ENCODE data around the gene AFF3. TPM values are rescaled to one million over a fixed set of nuclear protein-coding genes. Genes with fewer than 3 reads are reported as not detected.

The AFF3 gene
- total and polyA plus RNA-seq, 2 of the 8 experiments (the other 6 are each of a cell fraction or from before 2014, with no cell fraction given) = 0.27 to 3.0 TPM

GRCh38 chr2:99771681-99772333 is 370.6 kb downstream of the AFF3 start:
- ChIA-PET CTCF (ENCODE audit: partially characterized antibody) (interaction anchor here (0.5 kb wide), 1 partner anchor 406 kb away, joined by 3 read pairs; no protein-coding TSS in a partner anchor), POLR2A (ENCODE audit: partially characterized antibody) (no interaction called here)
- H4K5ac ChIP-seq (ENCODE audit: insufficient read length, low read depth, low read length) = no peak overlapping the region
- H3K4me3 ChIP-seq (ENCODE audit: extremely low read depth in 1 of 4, insufficient read depth in 2 of 4, low read depth in 3 of 4, low read length in 4 of 4) = no peak overlapping the region
- no peaks in the 10 kb centered on the region for H3K79me2 ChIP-seq (ENCODE audit: control insufficient read depth in 1 of 2, insufficient read depth in 2 of 2, low read length in 2 of 2)
- no peaks in the 10 kb centered on the region for H3K9me3 ChIP-seq (ENCODE audit: insufficient read depth in 2 of 2, low read depth in 1 of 2, low read length in 1 of 2)
- no peak overlapping the region for H2BK120ac ChIP-seq (replicated peaks; ENCODE audit: low read depth, low read length)
- no peak overlapping the region for H2BK15ac ChIP-seq (ENCODE audit: low read length)
- no peaks in the 10 kb centered on the region for H3K36me3 ChIP-seq (ENCODE audit: control insufficient read depth in 2 of 4, insufficient read depth in 4 of 4, low read length in 3 of 4)
- no peak overlapping the region for H2AK5ac ChIP-seq (ENCODE audit: low read depth, low read length)
- H2BK12ac ChIP-seq (ENCODE audit: low read depth, low read length) = no peak overlapping the region
- H3K27me3 ChIP-seq (replicated peaks in 1 of 4; ENCODE audit: control insufficient read depth in 3 of 4, extremely low read depth in 1 of 4, insufficient read depth in 3 of 4, low read length in 3 of 4) = no peaks in the 10 kb centered on the region
- no peak overlapping the region for H3K4ac ChIP-seq (replicated peaks; ENCODE audit: insufficient read length, low read depth, low read length)
- no peaks in the 10 kb centered on the region for H3K79me1 ChIP-seq (ENCODE audit: low read depth, low read length)
- 87% methylated on average over 13 of the region's 13 CpGs; no CpG with 5 or more reads in 1 of the 2 experiments for WGBS, 2 experiments (ENCODE audit: extremely low coverage in 1 of 2, insufficient coverage in 1 of 2, insufficient read length in 1 of 2, insufficient replicate concordance in 2 of 2, low coverage in 1 of 2, low lambda C conversion rate in 2 of 2, missing lambda C conversion rate in 1 of 2)
- no peak overlapping the region for H3K27ac ChIP-seq (ENCODE audit: low read depth, low read length)
- no peaks in the 10 kb centered on the region for H3K23me2 ChIP-seq (ENCODE audit: low read depth, low read length)
- H3K14ac ChIP-seq (ENCODE audit: insufficient read length) = no peak overlapping the region
- no peak overlapping the region for H3K9ac ChIP-seq (replicated peaks in 1 of 4; ENCODE audit: extremely low read depth in 1 of 4, low read depth in 3 of 4, low read length in 3 of 4)
- H2AFZ ChIP-seq (ENCODE audit: low read length) = no peak overlapping the region
- no peak overlapping the region for H3K18ac ChIP-seq (ENCODE audit: extremely low read depth, low read length)
- FAIRE-seq (no peak), DNase-seq (ENCODE audit: low read depth in 1 of 2, low spot score in 2 of 2) (no peak)
- no peak overlapping the region for H4K91ac ChIP-seq (replicated peaks; ENCODE audit: insufficient read length, low read length)
- no peak overlapping the region; the same call in 1 of the 2 replicates for H4K8ac ChIP-seq (ENCODE audit: extremely low read depth, insufficient read depth, low read length)
- H4K20me1 ChIP-seq (replicated peaks in 1 of 2; ENCODE audit: control insufficient read depth in 1 of 2, insufficient read depth in 2 of 2, low read length in 2 of 2) = no peaks in the 10 kb centered on the region
- no peaks in the 10 kb centered on the region for H3K4me1 ChIP-seq (replicated peaks in 1 of 4; ENCODE audit: control insufficient read depth in 3 of 4, insufficient read depth in 4 of 4, low read length in 3 of 4)
- H2BK5ac ChIP-seq (ENCODE audit: low read depth, low read length) = no peak overlapping the region
- H3K4me2 ChIP-seq (ENCODE audit: insufficient read depth in 1 of 2, low read depth in 2 of 2, low read length in 2 of 2) = no peak overlapping the region
- H2BK20ac ChIP-seq (ENCODE audit: low read length) = no peak overlapping the region
- no peak overlapping the region for H3K23ac ChIP-seq (ENCODE audit: insufficient read length)
- H3K56ac ChIP-seq (replicated peaks; ENCODE audit: insufficient read length, low read depth, low read length) = no peak overlapping the region
- TF ChIP-seq CBX8 (IDR thresholded peaks at IDR 0.05; ENCODE audit: borderline replicate concordance, low read depth, low read length) (no peak), MAFK (IDR thresholded peaks at IDR 0.05; ENCODE audit: low read depth, low read length) (no peak), SRF (IDR thresholded peaks at IDR 0.05; ENCODE audit: low read depth, low read length) (no peak), SP2 (IDR thresholded peaks at IDR 0.05; ENCODE audit: low read length) (no peak), USF2 (IDR thresholded peaks at IDR 0.05; ENCODE audit: low read length) (no peak), GTF2F1 (IDR thresholded peaks at IDR 0.05; ENCODE audit: borderline replicate concordance, low read depth, low read length) (no peak), CREB1 (IDR thresholded peaks at IDR 0.05) (no peak), RBBP5 (IDR thresholded peaks at IDR 0.05; ENCODE audit: borderline replicate concordance, low read depth, low read length) (no peak), HDAC2 (IDR thresholded peaks at IDR 0.05; ENCODE audit: borderline replicate concordance in 1 of 2, low read depth in 2 of 2, low read length in 2 of 2) (no peak), POLR2AphosphoS5 (IDR thresholded peaks at IDR 0.05; ENCODE audit: low read depth, low read length) (no peak)
- TF ChIP-seq, protein P1, sequence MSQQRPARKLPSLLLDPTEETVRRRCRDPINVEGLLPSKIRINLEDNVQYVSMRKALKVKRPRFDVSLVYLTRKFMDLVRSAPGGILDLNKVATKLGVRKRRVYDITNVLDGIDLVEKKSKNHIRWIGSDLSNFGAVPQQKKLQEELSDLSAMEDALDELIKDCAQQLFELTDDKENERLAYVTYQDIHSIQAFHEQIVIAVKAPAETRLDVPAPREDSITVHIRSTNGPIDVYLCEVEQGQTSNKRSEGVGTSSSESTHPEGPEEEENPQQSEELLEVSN (IDR thresholded peaks at IDR 0.05) = no peak
- TF ChIP-seq, protein P2, sequence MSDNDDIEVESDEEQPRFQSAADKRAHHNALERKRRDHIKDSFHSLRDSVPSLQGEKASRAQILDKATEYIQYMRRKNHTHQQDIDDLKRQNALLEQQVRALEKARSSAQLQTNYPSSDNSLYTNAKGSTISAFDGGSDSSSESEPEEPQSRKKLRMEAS (IDR thresholded peaks at IDR 0.05) = no peak
